ENCODE data around the gene ARHGAP8.

Gene ARHGAP8

GRCh38 chr22:44861245-44861644 is 108.9 kb downstream of the ARHGAP8 start:
- ATAC-seq: no peak
- no peak for DNase-seq

- no peak for DNase-seq
- no peak for ATAC-seq
Observed at GRCh38 chr22:44862281-44862680, 109.9 kb downstream of the ARHGAP8 start.

DNA sequence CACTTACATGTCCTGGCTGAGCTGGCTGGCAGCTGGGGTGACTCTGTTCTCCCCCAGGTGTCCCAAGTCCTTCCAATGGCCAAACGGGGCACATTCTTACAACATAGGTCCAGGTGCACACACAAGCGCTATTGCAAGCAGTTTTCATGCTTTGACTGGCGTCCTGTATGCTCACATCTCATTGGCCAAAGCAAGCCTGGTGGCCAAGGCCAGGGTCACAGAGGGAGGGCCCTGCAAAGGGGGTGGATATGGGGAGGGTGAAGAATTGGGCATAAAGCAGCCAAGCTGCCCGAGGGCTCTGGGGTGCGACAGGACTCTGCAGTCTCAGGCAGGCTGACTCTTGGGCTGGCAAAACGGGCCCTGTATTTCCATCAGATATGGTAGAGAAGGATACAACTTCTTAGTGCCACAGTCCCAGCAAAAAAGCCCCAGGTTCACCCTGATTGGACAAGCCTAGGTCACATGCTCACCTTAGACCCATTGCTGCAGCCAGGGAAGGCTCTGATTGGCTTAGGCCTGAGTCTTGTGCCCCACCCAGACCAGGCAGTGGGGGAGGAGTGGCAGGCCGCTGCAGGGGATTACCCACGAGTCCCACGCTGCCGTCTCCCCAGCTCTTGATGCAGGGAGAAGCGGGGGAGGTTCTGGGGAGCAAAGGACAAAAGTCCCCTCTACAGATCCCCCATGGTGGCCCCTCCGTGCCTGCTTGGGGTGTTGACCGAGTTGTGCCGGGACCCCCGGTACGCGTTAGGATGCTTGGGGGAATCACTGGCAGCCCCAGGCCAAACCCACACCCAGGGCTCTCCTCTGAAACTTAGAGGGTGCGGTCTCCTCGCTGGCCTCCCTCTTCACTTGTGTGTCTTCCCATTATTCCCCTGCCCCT is 110.8 kb downstream of the ARHGAP8 start:
- no peak for DNase-seq
- no peak for ATAC-seq

- no peak for DNase-seq
- ATAC-seq: no peak
Observed at GRCh38 chr22:44865193-44866057, 113.0 kb downstream of the ARHGAP8 start.

GRCh38 chr22:44869196-44869595 is 116.8 kb downstream of the ARHGAP8 start:
- ATAC-seq: no peak
- no peak for DNase-seq

- DNase-seq (no peak), ATAC-seq (no peak)
Observed at GRCh38 chr22:44870021-44870420, 117.6 kb downstream of the ARHGAP8 start.

- DNase-seq (no peak), ATAC-seq (no peak)
Observed at GRCh38 chr22:44871782-44872181, 119.4 kb downstream of the ARHGAP8 start.

DNA sequence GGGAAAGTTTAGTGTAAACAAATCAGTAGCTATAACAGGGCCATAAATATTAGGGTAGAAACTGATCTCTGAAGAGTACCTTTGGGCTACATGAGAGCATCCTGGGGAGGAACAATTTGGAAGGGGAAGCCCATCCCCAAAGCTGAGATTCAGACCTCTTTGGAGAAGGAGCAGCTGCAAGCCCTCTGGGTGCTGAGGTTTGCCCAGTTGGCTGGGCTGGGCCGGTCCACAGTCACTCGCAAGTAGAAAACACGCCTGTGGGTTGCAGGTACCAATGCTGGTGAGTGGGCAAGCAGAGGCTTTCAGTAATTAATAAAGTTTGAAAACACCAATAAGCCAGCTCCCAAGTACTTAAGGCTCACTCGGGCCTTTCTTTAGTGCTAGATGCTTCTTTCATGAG is 124.5 kb downstream of the ARHGAP8 start:
- ATAC-seq (no peak), DNase-seq (no peak)

DNA sequence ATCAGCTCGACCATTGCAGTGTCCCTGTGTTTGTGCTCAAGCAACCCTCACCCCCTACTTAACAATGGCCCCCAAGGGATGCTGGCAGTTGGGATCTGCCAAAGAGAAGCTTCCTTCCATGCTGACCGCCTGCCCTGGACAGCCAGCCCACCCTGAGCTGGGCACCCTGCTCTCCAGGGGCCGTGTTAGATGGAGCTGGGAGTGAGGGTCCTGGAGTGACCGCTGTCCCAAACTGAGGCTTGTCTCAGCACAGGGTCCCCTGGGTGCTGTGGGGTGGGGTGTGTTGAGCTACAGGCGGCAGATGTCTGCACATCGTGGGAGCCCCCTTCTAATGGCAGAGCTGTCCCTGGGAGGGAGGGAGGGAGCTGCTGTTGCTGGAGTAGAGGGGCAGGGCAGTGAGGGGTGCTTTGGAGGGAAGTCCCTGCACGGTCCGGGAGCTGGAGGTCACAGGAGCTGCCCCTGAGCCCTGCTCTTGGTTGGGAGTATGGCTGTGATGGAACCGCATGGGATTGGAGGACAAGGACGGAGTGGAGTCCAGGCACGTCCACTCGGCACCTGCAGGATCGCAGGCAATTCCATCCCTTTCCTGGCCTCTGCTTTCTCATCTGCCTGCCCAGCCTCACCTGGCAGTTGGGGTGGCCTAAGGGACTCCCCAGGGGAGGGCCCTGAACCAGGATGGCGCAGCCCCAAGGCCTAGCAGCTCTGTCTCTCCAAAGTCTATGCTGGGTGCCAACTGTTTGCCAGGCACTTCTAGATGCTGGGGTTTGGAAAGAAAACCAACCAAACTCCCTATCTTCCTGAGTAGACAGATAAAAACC is 126.3 kb downstream of the ARHGAP8 start:
- no peak for ATAC-seq
- DNase-seq: no peak

GRCh38 chr22:44879301-44879680 is 126.9 kb downstream of the ARHGAP8 start:
- no peak for ATAC-seq
- DNase-seq: no peak

GRCh38 chr22:44880610-44881290 is 128.4 kb downstream of the ARHGAP8 start:
- no peak for ATAC-seq
- no peak for DNase-seq

GRCh38 chr22:44881624-44882023 is 129.2 kb downstream of the ARHGAP8 start:
- no peak for ATAC-seq
- no peak for DNase-seq

GRCh38 chr22:44882226-44882905 is 130.0 kb downstream of the ARHGAP8 start:
- DNase-seq (no peak), ATAC-seq (no peak)

DNA sequence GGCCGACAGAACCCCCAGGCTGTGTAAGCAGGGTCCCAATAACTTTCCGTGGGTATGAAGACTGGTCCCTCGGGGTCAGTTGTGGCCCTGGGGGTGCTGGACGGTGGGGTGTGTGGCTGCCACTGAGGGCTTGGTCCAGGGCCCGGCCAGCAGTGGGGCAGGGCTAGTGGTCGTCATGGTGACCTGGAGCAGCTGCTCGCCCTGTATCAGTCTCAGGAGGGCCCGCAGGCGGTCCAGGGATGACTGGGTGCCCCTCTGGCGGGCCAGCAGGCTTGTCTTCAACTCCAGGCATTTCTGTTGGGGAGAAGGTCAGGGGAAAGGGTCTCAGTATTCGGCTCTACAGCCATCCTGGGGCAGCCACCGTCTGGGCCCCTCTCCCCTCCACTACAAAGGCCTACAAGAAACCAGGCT is 130.6 kb downstream of the ARHGAP8 start:
- no peak for DNase-seq
- ATAC-seq: no peak

GRCh38 chr22:44884562-44884961 is 132.2 kb downstream of the ARHGAP8 start:
- ATAC-seq (no peak), DNase-seq (no peak)

- DNase-seq (no peak), ATAC-seq (no peak)
Observed at GRCh38 chr22:44884968-44885805, 132.8 kb downstream of the ARHGAP8 start.

DNA sequence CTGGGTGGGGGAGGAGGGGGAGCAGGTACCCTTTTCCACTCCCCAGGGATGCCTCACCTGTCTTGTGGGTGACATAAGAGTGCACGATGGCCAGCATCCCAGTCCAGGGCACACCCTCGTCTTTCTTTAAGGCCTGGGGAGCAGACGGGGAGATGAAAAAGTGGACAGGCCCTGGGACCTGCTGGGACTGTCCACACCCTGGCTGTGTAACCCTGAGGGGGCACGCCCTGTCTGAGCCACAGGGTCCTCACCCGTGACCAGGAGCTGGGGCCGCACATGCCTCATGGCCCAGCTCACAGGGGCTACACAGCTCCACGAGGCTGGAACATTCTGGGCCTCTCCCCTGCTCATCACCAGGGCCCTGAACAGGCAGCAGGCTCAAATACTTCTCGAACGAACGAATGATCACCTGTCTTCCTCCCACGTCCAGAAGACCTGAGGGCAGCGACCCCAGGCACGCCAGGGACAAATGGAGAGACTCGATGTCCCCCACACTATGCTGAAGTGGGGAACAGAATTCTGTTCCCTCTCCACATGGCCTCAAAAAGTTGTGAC is 133.5 kb downstream of the ARHGAP8 start:
- no peak for ATAC-seq
- DNase-seq: no peak

GRCh38 chr22:44887941-44888366 is 135.6 kb downstream of the ARHGAP8 start:
- DNase-seq (no peak), ATAC-seq (no peak)

DNA sequence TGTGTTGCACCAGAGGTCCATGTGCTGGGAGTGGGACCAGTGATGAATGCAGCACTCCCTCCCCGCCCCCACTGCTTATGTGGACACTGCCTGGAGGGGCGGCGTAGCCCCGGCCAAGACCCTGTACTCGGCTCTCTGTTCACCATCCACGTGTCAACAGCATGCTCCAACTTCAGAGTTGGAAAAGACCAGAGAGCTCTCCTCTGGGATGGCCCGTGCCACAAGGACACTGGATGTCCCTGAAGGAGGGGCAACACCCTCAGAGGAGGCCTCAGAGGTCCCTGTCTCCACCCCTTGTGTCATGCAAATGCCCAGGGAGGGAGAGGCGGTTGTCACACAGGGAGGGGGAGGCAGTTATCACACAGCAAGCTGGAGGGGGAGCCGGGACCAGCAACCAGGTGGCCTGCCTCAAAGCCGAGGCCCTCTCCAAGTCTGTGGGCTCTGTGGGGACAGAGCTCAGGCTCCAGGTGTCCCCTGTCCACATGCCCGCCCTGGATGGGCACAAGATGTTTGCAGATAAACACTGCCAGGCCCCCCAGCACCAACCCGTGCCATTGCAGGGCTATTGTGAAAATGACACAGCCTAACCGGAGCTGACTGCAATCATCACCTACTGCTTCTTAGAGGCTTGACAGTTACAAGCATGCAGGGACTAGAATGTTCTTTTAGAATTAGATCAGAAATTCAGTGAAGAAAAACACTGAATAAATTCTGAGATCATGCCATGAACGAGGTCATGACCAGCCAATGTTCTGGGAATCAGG is 136.3 kb downstream of the ARHGAP8 start:
- no peak for ATAC-seq
- no peak for DNase-seq
